Activated T-cell treated with anti-CD3 and anti-CD28 coated beads for 48 hours (primary cell): ENCODE measurements around the gene S1PR2.

Experiments used
- DNase-seq: peaks from one replicate; pipeline ENCODE4 v3.0.0-alpha.2; 2020; ENCODE audit warnings: low read depth

The S1PR2 gene, protein sequence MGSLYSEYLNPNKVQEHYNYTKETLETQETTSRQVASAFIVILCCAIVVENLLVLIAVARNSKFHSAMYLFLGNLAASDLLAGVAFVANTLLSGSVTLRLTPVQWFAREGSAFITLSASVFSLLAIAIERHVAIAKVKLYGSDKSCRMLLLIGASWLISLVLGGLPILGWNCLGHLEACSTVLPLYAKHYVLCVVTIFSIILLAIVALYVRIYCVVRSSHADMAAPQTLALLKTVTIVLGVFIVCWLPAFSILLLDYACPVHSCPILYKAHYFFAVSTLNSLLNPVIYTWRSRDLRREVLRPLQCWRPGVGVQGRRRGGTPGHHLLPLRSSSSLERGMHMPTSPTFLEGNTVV

DNA sequence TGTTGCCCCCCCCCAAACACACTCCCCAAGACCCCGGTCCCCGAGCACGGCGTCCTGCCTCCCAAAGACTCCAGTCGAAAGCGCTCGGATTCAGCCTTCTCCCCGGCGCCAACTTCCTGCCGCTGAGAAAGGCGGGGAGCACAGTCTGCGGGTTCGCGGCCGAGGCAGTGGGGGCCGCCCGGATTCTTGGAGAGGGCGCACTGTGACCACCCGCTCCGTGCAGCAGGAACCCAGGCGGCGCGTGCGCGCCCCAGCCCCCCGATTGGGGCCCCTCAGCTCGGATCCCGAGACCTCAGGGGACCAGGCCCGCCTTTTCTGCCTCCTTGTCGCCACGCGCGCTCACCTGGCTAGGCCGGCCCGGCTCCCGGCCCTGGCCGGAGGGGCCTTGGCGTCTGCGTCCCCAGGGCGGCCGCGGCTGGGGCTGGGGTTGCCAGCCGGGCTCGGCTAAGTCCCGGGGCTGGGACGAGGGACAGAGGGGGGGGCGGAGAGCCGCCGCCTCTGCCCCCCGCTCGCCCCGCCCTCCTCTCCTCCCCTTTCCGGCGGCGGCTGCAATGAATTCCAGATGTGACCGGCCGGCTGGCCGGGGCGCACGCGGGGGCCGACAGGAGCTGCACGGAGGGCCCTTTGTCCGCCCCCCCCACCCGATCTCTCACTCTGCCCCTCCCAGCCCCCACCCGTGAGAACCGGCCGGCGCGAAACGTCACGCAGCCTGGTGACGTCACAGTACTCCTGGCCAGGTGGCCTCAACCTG is at the start of gene S1PR2:
TSS of gene S1PR2 (minus strand) at position 471 of the 751 bp plus-strand sequence. CDS start 6,426 bp downstream, outside the sequence.
- peak; percentile 69 for DNase-seq

DNA sequence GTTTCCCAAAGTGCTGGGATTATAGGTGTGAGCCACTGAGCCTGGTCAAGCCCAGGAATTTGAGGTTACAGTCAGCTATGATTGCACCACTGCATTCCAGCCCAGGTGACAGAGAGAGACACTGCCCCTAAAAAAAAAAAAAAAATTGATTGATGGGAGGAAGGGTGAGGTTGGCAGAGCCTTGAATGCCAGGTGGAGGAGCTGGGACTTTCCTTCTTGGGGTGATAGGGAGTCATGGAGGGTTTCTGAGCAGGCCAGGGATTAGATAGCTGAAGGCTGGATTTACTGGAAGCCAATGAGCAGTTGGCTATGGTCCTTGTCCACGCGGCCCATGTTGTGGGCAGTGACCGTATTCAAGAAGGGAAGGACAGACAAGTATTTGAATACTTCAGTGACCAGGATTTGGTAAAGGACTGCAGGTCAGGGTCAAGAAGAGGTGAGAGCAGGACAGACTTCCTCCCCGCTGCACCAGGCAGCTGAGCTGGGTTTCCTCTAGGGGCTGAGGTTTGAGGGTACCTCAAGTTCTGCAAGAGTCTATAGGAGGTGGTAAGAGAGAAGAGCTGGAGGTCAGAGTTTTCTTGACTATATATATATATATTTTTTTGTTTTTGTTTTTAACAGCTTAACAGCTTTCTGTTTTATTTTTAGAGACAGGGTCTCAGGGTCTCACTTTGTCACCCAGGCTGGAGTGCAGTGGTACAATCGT is 48.8 kb upstream of the S1PR2 start:
- DNase-seq, result no peak

- no peak for DNase-seq
Observed at GRCh38 chr19:10278935-10279334, 47.8 kb upstream of the S1PR2 start.

DNA sequence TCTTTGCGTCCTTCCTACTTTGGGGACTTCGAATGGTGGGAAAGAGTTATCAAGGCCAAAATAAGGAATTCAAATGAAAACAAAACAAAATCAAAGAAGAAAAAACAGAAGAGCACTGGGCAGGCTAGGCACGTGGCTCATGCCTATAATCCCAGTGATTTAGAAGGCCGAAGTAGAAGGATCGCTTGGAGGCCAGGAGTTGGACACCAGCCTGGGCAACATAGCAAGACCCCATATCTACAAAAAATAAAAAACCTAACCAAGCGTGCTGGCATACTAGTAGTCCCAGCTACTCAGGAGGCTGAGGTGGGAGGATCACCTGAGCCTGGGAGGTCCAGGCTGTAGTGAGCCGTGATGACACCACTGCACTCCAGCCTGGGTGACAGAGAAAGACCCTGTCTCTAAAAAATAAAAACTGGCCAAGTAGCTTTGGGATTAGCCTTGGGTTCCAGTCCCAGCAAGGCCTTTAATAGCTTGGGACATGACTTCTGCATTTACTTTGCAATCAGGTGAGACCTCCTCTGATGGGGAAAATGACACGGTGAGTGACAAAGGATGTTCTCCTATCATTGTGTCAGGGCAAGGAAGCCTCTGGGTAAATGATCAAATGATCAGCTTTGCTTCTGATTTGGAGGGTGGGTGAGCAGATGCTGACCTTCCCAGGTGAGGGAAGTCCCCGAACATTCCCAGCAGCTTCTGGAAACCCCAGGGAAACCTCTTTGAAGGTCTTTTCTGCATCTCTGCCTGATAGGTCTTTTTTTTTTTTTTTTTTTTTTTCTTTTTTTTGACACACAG is 46.9 kb upstream of the S1PR2 start:
- DNase-seq, result no peak

- no peak for DNase-seq
Observed at GRCh38 chr19:10274589-10274988, 43.5 kb upstream of the S1PR2 start.

GRCh38 chr19:10271543-10272086 is 40.5 kb upstream of the S1PR2 start:
- no peak for DNase-seq

- peak; percentile 76 for DNase-seq
Observed at GRCh38 chr19:10270616-10271394, 39.7 kb upstream of the S1PR2 start, which contains the start of gene ICAM1. TSS of gene ICAM1 (plus strand) at chr19:10271120. CDS start at chr19:10271160, 40 bp downstream.

- peak; percentile 80 for DNase-seq
Observed at GRCh38 chr19:10270180-10270615, 39.1 kb upstream of the S1PR2 start.

DNA sequence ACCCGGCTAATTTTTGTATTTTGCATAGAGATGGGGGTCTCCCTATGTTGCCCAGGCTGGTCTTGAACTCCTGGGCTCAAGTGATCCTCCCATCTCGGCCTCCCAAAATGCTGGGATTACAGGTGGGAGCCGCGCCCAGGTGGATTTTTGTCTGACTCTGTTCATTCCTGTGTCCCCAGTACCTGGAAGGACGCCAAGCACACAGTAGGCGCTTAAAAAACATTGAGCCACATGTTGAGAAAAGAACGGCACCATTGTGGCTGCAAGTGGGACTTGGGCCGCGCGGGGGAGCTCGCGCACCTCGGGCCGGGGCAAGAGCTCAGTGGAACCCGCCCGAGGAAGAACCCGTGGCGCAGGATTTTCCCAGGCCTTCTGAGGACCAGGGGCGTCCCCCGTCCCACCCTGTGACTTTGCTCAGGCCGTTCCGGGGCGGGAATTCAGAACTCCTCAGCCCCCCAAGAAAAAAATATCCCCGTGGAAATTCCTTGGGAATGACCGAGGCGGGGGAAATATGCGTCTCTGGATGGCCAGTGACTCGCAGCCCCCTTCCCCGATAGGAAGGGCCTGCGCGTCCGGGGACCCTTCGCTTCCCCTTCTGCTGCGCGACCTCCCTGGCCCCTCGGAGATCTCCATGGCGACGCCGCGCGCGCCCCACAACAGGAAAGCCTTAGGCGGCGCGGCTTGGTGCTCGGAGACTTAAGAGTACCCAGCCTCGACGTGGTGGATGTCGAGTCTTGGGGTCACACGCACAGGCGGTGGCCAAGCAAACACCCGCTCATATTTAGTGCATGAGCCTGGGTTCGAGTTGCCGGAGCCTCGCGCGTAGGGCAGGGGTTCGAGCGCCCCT is 38.4 kb upstream of the S1PR2 start:
- peak; percentile 86 for DNase-seq

DNA sequence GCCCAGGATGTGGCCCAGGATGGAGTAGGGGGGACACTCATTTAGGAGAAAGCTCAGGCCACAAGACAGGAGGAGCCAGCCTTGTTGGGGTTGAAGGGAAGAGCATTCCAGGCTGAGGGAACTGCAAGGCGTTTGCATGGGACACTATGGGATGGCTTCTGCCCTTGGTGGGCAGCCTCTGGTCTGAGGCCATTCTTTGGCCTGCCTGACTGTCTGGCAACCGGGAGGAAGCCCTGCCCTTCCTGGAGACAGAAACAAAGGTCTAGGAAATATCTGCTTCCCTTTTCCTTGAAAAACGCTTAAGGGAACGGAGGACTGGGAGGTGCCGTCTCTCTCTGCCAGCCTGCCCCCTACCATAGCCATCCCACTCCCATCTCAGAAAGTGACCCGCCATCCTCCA is 36.9 kb upstream of the S1PR2 start:
- no peak for DNase-seq

GRCh38 chr19:10266706-10267105 is 35.6 kb upstream of the S1PR2 start:
- DNase-seq, result no peak

GRCh38 chr19:10262771-10263170 is 31.6 kb upstream of the S1PR2 start:
- no peak for DNase-seq

GRCh38 chr19:10260141-10260584 is 29.0 kb upstream of the S1PR2 start:
- peak; percentile 68 for DNase-seq

DNA sequence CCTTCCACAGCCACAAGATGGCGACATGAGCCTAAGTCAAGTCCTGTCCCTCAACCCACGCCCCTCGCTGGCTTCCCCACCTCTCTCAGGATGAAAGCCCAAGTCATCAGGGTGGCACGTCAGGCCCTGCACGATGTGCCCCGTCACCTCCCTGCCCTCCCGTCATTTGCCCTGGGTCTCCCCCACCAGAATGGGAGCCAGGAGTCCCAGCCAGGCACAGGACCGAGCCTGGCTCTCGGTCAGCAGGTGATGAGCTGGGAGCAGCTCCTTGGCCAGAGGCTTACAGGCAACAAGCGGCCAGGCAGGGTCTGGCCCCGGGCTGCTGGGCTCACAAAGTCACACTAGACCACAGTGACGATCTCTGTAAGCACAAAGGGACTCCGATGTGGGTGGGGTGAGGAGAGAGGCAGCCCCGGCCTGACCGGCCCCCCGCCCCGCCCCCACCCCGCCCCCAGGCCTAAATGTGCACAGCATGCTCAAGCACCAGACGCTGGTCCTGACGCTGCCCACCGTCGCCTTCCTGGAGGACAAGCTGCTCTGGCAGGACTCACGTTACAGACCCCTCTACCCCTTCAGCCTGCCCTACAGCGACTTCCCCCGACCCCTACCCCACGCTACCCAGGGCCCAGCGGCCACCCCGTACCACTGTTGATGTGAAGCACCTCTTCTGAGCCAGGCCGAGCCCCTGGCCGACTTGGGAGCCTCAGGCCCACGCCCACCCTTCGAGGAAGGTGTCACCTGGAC is 28.2 kb upstream of the S1PR2 start:
- peak; percentile 90 for DNase-seq

DNA sequence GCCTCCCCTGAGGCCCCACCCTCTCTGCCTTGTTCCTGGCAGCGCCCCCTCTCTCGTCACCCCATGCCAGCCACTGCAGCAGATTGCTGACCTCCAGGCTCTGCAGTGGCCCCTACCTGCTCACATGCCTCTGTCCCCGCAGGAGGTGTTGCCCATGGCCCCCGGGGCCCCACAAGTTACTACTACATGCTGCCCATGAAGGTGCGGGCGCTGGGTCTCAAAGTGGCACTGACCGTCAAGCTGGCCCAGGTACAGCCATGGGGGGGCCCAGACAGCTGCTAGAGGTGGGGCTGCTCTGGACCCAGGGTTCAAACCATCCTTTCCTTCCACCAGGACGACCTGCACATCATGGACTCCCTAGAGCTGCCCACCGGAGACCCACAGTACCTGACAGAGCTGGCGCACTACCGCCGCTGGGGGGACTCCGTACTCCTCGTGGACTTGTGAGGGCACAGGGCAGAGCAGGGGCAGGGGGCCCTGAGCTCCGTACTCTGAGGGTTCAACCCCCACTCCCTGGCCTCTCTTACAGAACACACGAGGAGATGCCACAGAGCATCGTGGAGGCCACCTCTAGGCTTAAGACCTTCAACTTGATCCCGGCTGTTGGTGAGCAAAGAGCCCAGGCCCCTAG is 27.1 kb upstream of the S1PR2 start:
- DNase-seq, result no peak

- DNase-seq, result no peak
Observed at GRCh38 chr19:10256970-10257615, 26.0 kb upstream of the S1PR2 start.

- DNase-seq, result no peak
Observed at GRCh38 chr19:10256551-10256950, 25.4 kb upstream of the S1PR2 start.

- DNase-seq, result no peak
Observed at GRCh38 chr19:10255358-10255757, 24.2 kb upstream of the S1PR2 start.
